GM19328 (cell line): ENCODE data around the gene CPXM2.

Experiments
- ATAC-seq: cut with Tn5 transposase; IDR thresholded peaks from one replicate; pipeline ENCODE4 v1.9.1; 2021; ENCODE audit warnings: mild to moderate bottlenecking, moderate library complexity; ENCODE audit not compliant: unreplicated experiment

CPXM2 gene

GRCh38 chr10:123704076-123704475, 187.5 kb downstream of the CPXM2 start:
- ATAC-seq = no peak

GRCh38 chr10:123703195-123703790, 188.3 kb downstream of the CPXM2 start:
- ATAC-seq = no peak
